NCI-H146 treated with DMSO at 0.1 percent for 48 hours (cell line): Measurements from ENCODE around the gene MSI2.

Source experiments
- DNase-seq: peaks from one replicate; lab custom pipeline; 2025; ENCODE audit not compliant: unreplicated experiment; lab: John Stamatoyannopoulos, UW

Gene MSI2

GRCh38 chr17:57622683-57623433, 366.5 kb downstream of the MSI2 start:
- no peak for DNase-seq

GRCh38 chr17:57623620-57624019, 367.3 kb downstream of the MSI2 start:
- DNase-seq, result no peak

- no peak for DNase-seq
Observed at GRCh38 chr17:57624386-57624785, 368.1 kb downstream of the MSI2 start.

GRCh38 chr17:57625511-57625910, 369.2 kb downstream of the MSI2 start:
- no peak for DNase-seq

- no peak for DNase-seq
Observed at GRCh38 chr17:57625957-57626356, 369.6 kb downstream of the MSI2 start.

- no peak for DNase-seq
Observed at GRCh38 chr17:57626520-57627210, 370.3 kb downstream of the MSI2 start.

GRCh38 chr17:57627591-57627990, 371.3 kb downstream of the MSI2 start:
- no peak for DNase-seq

- no peak for DNase-seq
Observed at GRCh38 chr17:57628421-57628820, 372.1 kb downstream of the MSI2 start.

- no peak for DNase-seq
Observed at GRCh38 chr17:57629470-57629869, 373.1 kb downstream of the MSI2 start.

- no peak for DNase-seq
Observed at GRCh38 chr17:57629886-57630285, 373.6 kb downstream of the MSI2 start.

- no peak for DNase-seq
Observed at GRCh38 chr17:57630736-57631135, 374.4 kb downstream of the MSI2 start.

- no peak for DNase-seq
Observed at GRCh38 chr17:57631871-57632270, 375.5 kb downstream of the MSI2 start.

GRCh38 chr17:57632294-57632693, 376.0 kb downstream of the MSI2 start:
- DNase-seq, result no peak

- DNase-seq, result no peak
Observed at GRCh38 chr17:57633236-57633635, 376.9 kb downstream of the MSI2 start.

GRCh38 chr17:57634713-57635465, 378.6 kb downstream of the MSI2 start:
- DNase-seq, result no peak

GRCh38 chr17:57636274-57636673, 380.0 kb downstream of the MSI2 start:
- no peak for DNase-seq

GRCh38 chr17:57636985-57637665, 380.8 kb downstream of the MSI2 start:
- no peak for DNase-seq

- no peak for DNase-seq
Observed at GRCh38 chr17:57637666-57638010, 381.3 kb downstream of the MSI2 start.

- DNase-seq, result no peak
Observed at GRCh38 chr17:57638284-57638683, 382.0 kb downstream of the MSI2 start.

GRCh38 chr17:57639381-57639780, 383.1 kb downstream of the MSI2 start:
- no peak for DNase-seq

- no peak for DNase-seq
Observed at GRCh38 chr17:57640079-57640478, 383.8 kb downstream of the MSI2 start.
